HEK293 (cell line): ENCODE data around the gene MICALL1.

Experiments used
- CTCF ChIP-seq: fragments of 450-650 bp; formaldehyde crosslinking; IDR thresholded peaks from 2 replicates; pipeline ENCODE4 v1.5.1; 2016; ENCODE audit warnings: missing biosample characterization, missing genetic modification characterization
- EGR2 ChIP-seq: fragments of 450-650 bp; formaldehyde crosslinking; IDR thresholded peaks from 2 replicates; pipeline ENCODE4 v1.5.1; 2016; ENCODE audit warnings: low read depth, missing biosample characterization, missing genetic modification characterization
- GFI1B ChIP-seq: fragments of 450-650 bp; formaldehyde crosslinking; IDR thresholded peaks from 2 replicates; pipeline ENCODE4 v1.5.1; 2016; ENCODE audit warnings: missing biosample characterization, missing genetic modification characterization
- IKZF3 ChIP-seq: fragments of 450-650 bp; IDR thresholded peaks from 2 replicates; pipeline ENCODE4 v1.5.0; 2018; ENCODE audit warnings: missing biosample characterization, mild to moderate bottlenecking, missing genetic modification characterization, moderate library complexity
- OVOL3 ChIP-seq: fragments of 450-650 bp; formaldehyde crosslinking; IDR thresholded peaks from 2 replicates; pipeline ENCODE4 v1.5.1; 2016; ENCODE audit warnings: missing biosample characterization, missing genetic modification characterization
- PRDM10 ChIP-seq: fragments of 450-650 bp; formaldehyde crosslinking; IDR thresholded peaks from 2 replicates; pipeline ENCODE4 v1.5.1; 2016; ENCODE audit warnings: missing biosample characterization, missing genetic modification characterization
- RBAK ChIP-seq: fragments of 450-650 bp; formaldehyde crosslinking; IDR thresholded peaks from 2 replicates; pipeline ENCODE4 v1.5.1; 2016; ENCODE audit warnings: missing biosample characterization, missing genetic modification characterization
- SP3 ChIP-seq: fragments of 450-650 bp; formaldehyde crosslinking; IDR thresholded peaks from 2 replicates; pipeline ENCODE4 v1.5.1; 2016; ENCODE audit warnings: missing biosample characterization, missing genetic modification characterization
- WT1 ChIP-seq: fragments of 450-650 bp; formaldehyde crosslinking; IDR thresholded peaks from 2 replicates; pipeline ENCODE4 v1.5.1; 2016; ENCODE audit warnings: missing biosample characterization, missing genetic modification characterization
- ZBTB17 ChIP-seq: fragments of 450-650 bp; formaldehyde crosslinking; IDR thresholded peaks from 2 replicates; pipeline ENCODE4 v1.5.1; 2016; ENCODE audit warnings: missing biosample characterization, missing genetic modification characterization
- ZBTB20 ChIP-seq: fragments of 450-650 bp; formaldehyde crosslinking; IDR thresholded peaks from 2 replicates; pipeline ENCODE4 v1.5.1; 2016; ENCODE audit warnings: missing biosample characterization, missing genetic modification characterization
- ZBTB48 ChIP-seq: fragments of 450-650 bp; formaldehyde crosslinking; IDR thresholded peaks from 2 replicates; pipeline ENCODE4 v1.5.1; 2016; ENCODE audit warnings: missing biosample characterization, missing genetic modification characterization
- ZBTB7A ChIP-seq: fragments of 450-650 bp; formaldehyde crosslinking; IDR thresholded peaks from 2 replicates; pipeline ENCODE4 v1.5.1; 2016; ENCODE audit warnings: low read depth, missing biosample characterization, missing genetic modification characterization
- ZFP37 ChIP-seq: fragments of 450-650 bp; formaldehyde crosslinking; IDR thresholded peaks from 2 replicates; pipeline ENCODE4 v1.5.1; 2016; ENCODE audit warnings: missing biosample characterization, missing genetic modification characterization
- ZNF280C ChIP-seq: fragments of 450-650 bp; formaldehyde crosslinking; IDR thresholded peaks from 2 replicates; pipeline ENCODE4 v1.5.1; 2016; ENCODE audit warnings: missing biosample characterization, missing genetic modification characterization
- ZNF280D ChIP-seq: fragments of 450-650 bp; formaldehyde crosslinking; IDR thresholded peaks from 2 replicates; pipeline ENCODE4 v1.5.1; 2016; ENCODE audit warnings: missing biosample characterization, missing genetic modification characterization
- ZNF398 ChIP-seq: fragments of 450-650 bp; formaldehyde crosslinking; IDR thresholded peaks from 2 replicates; pipeline ENCODE4 v1.5.1; 2017; ENCODE audit warnings: missing biosample characterization, missing genetic modification characterization
- ZNF404 ChIP-seq: fragments of 450-650 bp; formaldehyde crosslinking; IDR thresholded peaks from 2 replicates; pipeline ENCODE4 v1.5.1; 2017; ENCODE audit warnings: missing biosample characterization, missing genetic modification characterization
- ZNF426 ChIP-seq: fragments of 450-650 bp; formaldehyde crosslinking; IDR thresholded peaks from 2 replicates; pipeline ENCODE4 v1.5.1; 2017; ENCODE audit warnings: missing biosample characterization, missing genetic modification characterization, mild to moderate bottlenecking, inconsistent platforms, moderate library complexity
- ZNF600 ChIP-seq: fragments of 450-650 bp; formaldehyde crosslinking; IDR thresholded peaks from 2 replicates; pipeline ENCODE4 v1.5.1; 2016; ENCODE audit warnings: missing biosample characterization, missing genetic modification characterization
- ZNF623 ChIP-seq: fragments of 450-650 bp; formaldehyde crosslinking; IDR thresholded peaks from 2 replicates; pipeline ENCODE4 v1.5.1; 2016; ENCODE audit warnings: missing biosample characterization, missing genetic modification characterization
- ZNF639 ChIP-seq: fragments of 450-650 bp; formaldehyde crosslinking; IDR thresholded peaks from 2 replicates; pipeline ENCODE4 v1.5.1; 2016; ENCODE audit warnings: missing biosample characterization, missing genetic modification characterization
- ZNF701 ChIP-seq: fragments of 450-650 bp; formaldehyde crosslinking; IDR thresholded peaks from 2 replicates; pipeline ENCODE4 v1.5.1; 2016; ENCODE audit warnings: missing biosample characterization, missing genetic modification characterization
- ZNF747 ChIP-seq: fragments of 450-650 bp; formaldehyde crosslinking; IDR thresholded peaks from 2 replicates; pipeline ENCODE4 v1.5.1; 2016; ENCODE audit warnings: missing biosample characterization, missing genetic modification characterization
- ZXDB ChIP-seq: fragments of 450-650 bp; formaldehyde crosslinking; IDR thresholded peaks from 2 replicates; pipeline ENCODE4 v1.5.1; 2016; ENCODE audit warnings: missing biosample characterization, missing genetic modification characterization

Gene MICALL1

GRCh38 chr22:37904572-37905533 is 1.2 kb upstream of the MICALL1 start (continued):
- TF ChIP-seq WT1 (tag by site-specific recombination) (peak; percentile 74), ZNF639 (tag by site-specific recombination) (peak; percentile 93), ZXDB (tag by site-specific recombination) (peak; percentile 53), ZBTB17 (peak; percentile 96), ZNF280C (tag by site-specific recombination) (no peak), EGR2 (peak; percentile 67), ZNF404 (tag by site-specific recombination) (no peak), IKZF3 (tag by site-specific recombination) (peak; percentile 94), ZFP37 (tag by site-specific recombination) (peak; percentile 91; the same call in 1 of the 2 replicates), SP3 (tag by site-specific recombination) (peak; percentile 33), PRDM10 (tag by site-specific recombination) (peak; percentile 96), ZNF747 (no peak), ZNF623 (tag by site-specific recombination) (peak; percentile 29; the same call in 1 of the 2 replicates), ZNF398 (tag by site-specific recombination) (peak; percentile 88), CTCF (tag by site-specific recombination) (no peak), ZNF280D (tag by site-specific recombination) (no peak), ZBTB7A (tag by site-specific recombination) (no peak), ZNF701 (tag by site-specific recombination) (no peak; the same call in 1 of the 2 replicates), GFI1B (tag by site-specific recombination) (no peak), ZBTB48 (tag by site-specific recombination) (peak; percentile 95), ZNF600 (tag by site-specific recombination) (0 out of 2 replicates have a peak, but pooled peaks have one; percentile 44), ZBTB20 (peak; percentile 91), RBAK (tag by site-specific recombination) (0 out of 2 replicates have a peak, but pooled peaks have one; percentile 37), ZNF426 (tag by site-specific recombination) (no peak), OVOL3 (tag by site-specific recombination) (no peak)
